Psoas muscle (tissue), 8 donors: ENCODE results near the gene TUFM. TPM values are rescaled to one million over a fixed set of nuclear protein-coding genes. Genes with fewer than 3 reads are reported as not detected.

Source experiments
- ATAC-seq, 4 donors: fragments of 200-7000 bp; cut with Tn5 transposase; one replicate each; pipeline ENCODE4 v1.9.1; 2020; ENCODE audit warnings: moderate library complexity in 3 of 4, mild to moderate bottlenecking in 2 of 4
- DNase-seq, 2 donors: peaks; one replicate each; pipeline ENCODE4 v3.0.0-alpha.2; 2020
- H3K27ac ChIP-seq: fragments of 200-600 bp; one replicate; pipeline ENCODE4 v1.8.0; 2022
- H3K27me3 ChIP-seq, 3 donors: fragments of 200-600 bp in 1 of 3; one replicate each; pipeline versions ENCODE4 v1.6.1 to v1.8.0; 2013 to 2022; ENCODE audit warnings: low read length in 2 of 3, mild to moderate bottlenecking in 2 of 3, moderate library complexity in 1 of 3; ENCODE audit not compliant: insufficient read depth in 3 of 3
- H3K36me3 ChIP-seq, 2 donors: fragments of 200-600 bp in 1 of 2; one replicate each; pipeline versions ENCODE4 v1.6.1 to v1.8.0; 2013 to 2022; ENCODE audit warnings: low read depth in 1 of 2, mild to moderate bottlenecking in 1 of 2, moderate library complexity in 1 of 2; ENCODE audit not compliant: insufficient read depth in 1 of 2
- H3K4me1 ChIP-seq: fragments of 200-600 bp; one replicate; pipeline ENCODE4 v1.8.0; 2022
- H3K4me3 ChIP-seq: fragments of 200-600 bp; one replicate; pipeline ENCODE4 v1.8.0; 2022; ENCODE audit warnings: mild to moderate bottlenecking
- H3K9me3 ChIP-seq: fragments of 200-600 bp; one replicate; pipeline ENCODE4 v1.8.0; 2022
- WGBS, 3 donors: extraction: QIAGEN DNeasy Blood & Tissue Kit; methylation state at CpG; one replicate each; pipeline versions ENCODE4 v1.1.6 to v1.1.7; 2013; 5-methylcytosine and 5-hydroxymethylcytosine counted together
- intact Hi-C, 2 donors: fragments of 100-400 bp; cut with DNase I; formaldehyde crosslinking; loops; one replicate each; pipeline versions ENCODE4 v1.11.0 to v1.14.2; 2022
- long read RNA-seq, 2 donors: library from polyadenylated mRNA; unstranded; transcript quantifications; one replicate each; pipeline ENCODE4 v2.0.0, GENCODE V29; 2021
- polyA plus RNA-seq, 3 donors: library from polyadenylated mRNA; stranded (reverse); fragments of 200-250 nt; gene quantifications; one replicate each; pipeline ENCODE4 v1.2.3, GENCODE V29; 2013
- total RNA-seq, 4 donors: library from RNA; stranded (reverse); fragmentation: NEBNext Ultra II Directional in 2 of 4; extraction: Animal tissue kit (Norgen Biotek cat#: 25700) in 2 of 4; gene quantifications; one replicate each; pipeline versions ENCODE4 v1.2.1 to v1.2.4, GENCODE V29; 2021 to 2023
- TF ChIP-seq, protein P1 (sequence below): fragments of 200-600 bp; IDR thresholded peaks from one replicate; pipeline ENCODE4 v1.8.0; 2022; ENCODE audit warnings: antibody characterized with exemption
- donor health status: healthy with polysubstance abuse.
- donor health status: DM: no; HTN: no; CAD: no; lungs with moderate emphysema.
- donor health status: Bipolar disorder and iron deficiency.
- donor health status: healthy.
- donor health status: DM: yes; HTN: yes; CAD: no.
- donor health status: DM: no; HTN: no; CAD: no.
- donor health status: DM: no; HTN: no; CAD: no.
- donor health status: DM: yes; HTN: yes; CAD: no.

TUFM gene
- total RNA-seq = 100 to 1,000 TPM; 155 to 233 (median 187) TPM
- 100 to 1,000 TPM; 211 to 355 (median 240) TPM for polyA plus RNA-seq
- long read RNA-seq, donor 1, transcript TUFM-201 (10 exons, 2,071 nt) = major isoform, 285 of 320 reads
- long read RNA-seq, donor 1, partial matches to known transcripts = 26 of 320 reads
- long read RNA-seq, donor 1, other reads (novel, unspliced or antisense) = 7 of 320 reads
- long read RNA-seq, donor 2, transcript TUFM-201 (10 exons, 2,071 nt) = major isoform, 471 of 526 reads
- long read RNA-seq, donor 2, partial matches to known transcripts = 34 of 526 reads
- long read RNA-seq, donor 2, other reads (novel, unspliced or antisense) = 21 of 526 reads

DNA sequence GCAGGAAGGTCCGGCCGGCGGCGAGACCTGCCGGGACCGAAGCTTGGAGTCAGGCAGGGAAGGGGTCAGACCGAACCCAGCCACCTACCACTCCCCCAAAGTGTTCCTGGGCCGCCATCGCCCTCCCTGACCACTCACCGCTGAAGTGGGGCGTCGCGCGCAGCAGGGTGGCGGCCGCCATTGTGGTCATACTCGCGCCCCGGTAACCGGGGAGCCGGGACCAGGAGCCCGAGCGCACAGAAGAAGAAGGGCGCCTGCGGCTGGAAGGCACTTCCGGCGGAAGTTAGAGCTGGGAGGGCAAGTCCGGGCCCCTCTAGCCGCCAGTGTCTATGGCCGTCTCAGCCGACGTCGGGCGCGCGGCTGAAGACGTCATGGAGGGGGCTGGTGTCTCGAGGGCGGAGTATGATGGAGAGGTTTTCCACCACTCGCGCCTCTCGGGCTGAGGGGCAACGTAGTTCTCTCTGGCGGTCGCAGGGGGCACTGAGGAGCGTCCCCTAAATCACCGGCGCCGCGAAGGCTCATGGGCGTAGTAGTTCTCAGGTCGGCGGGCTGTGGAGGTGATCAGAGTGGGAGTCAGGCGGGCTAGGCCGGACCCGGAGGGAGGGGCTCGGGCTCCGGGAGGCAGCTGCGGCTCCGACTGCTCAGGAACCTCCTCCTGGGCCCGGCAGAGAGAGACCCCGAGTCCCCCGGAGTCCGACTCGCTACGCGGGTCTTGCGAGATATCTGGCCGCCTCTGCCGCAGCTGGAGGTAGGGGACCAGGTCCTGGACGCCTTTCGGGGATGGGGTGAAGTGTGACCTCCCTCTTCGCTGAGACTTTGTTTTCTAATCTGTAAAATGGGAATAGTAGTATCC lies at the start of gene TUFM:
TSS of gene TUFM (minus strand) at position 269 of the 853 bp plus-strand sequence. CDS start at position 190, 79 bp downstream.
- H3K4me1 ChIP-seq = peaks cover 19% of the 10 kb centered on the region
- WGBS, 3 donors = 0 to 1% (median 0%) methylated on average over 66 to 73 of the region's 73 CpGs
- peaks cover 6 to 48% of the 10 kb centered on the region in 2 donors for H3K36me3 ChIP-seq
- ATAC-seq (peak; percentile 95 to 97 (median 96)), DNase-seq (peak; percentile 98 to 99)
- intact Hi-C loops = loop anchor here in 1 of 2 donors (1.0 to 5.0 kb wide), 3 partner anchors 17 to 101 kb away; partner anchors contain the start of genes ATXN2L and SH2B1
- no peaks in the 10 kb centered on the region for H3K9me3 ChIP-seq
- peak within 1 kb of the TSS; percentile 95 for H3K4me3 ChIP-seq
- no peaks in the 10 kb centered on the region for H3K27me3 ChIP-seq
- H3K27ac ChIP-seq = peak within 1 kb of the TSS; percentile 89
- TF ChIP-seq, protein P1, sequence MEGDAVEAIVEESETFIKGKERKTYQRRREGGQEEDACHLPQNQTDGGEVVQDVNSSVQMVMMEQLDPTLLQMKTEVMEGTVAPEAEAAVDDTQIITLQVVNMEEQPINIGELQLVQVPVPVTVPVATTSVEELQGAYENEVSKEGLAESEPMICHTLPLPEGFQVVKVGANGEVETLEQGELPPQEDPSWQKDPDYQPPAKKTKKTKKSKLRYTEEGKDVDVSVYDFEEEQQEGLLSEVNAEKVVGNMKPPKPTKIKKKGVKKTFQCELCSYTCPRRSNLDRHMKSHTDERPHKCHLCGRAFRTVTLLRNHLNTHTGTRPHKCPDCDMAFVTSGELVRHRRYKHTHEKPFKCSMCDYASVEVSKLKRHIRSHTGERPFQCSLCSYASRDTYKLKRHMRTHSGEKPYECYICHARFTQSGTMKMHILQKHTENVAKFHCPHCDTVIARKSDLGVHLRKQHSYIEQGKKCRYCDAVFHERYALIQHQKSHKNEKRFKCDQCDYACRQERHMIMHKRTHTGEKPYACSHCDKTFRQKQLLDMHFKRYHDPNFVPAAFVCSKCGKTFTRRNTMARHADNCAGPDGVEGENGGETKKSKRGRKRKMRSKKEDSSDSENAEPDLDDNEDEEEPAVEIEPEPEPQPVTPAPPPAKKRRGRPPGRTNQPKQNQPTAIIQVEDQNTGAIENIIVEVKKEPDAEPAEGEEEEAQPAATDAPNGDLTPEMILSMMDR = peak; percentile 66

- Histone ChIP-seq H3K4me3 (no peak overlapping the region), H3K9me3 (no peaks in the 10 kb centered on the region), H3K4me1 (peaks cover 19% of the 10 kb centered on the region), H3K27me3 (no peaks in the 10 kb centered on the region), H3K36me3 (peaks cover 0 to 75% of the 10 kb centered on the region in 2 donors), H3K27ac (no peak overlapping the region)
- WGBS, 3 donors = 84 to 91% (median 88%) methylated on average over 4 of the region's 4 CpGs
- ATAC-seq (no peak), DNase-seq (no peak)
- TF ChIP-seq, protein P1 = no peak
- intact Hi-C loops = loop anchor here in 1 of 2 donors (2.0 kb wide), 1 partner anchor 15 kb away; no protein-coding TSS in a partner anchor
These were observed 49.5 kb upstream of the TUFM start for GRCh38 chr16:28895609-28896008.

GRCh38 chr16:28893291-28893690 lies 47.1 kb upstream of the TUFM start:
- ATAC-seq = no peak

More at GRCh38 chr16:28893291-28893690, 47.1 kb upstream of the TUFM start:
- DNase-seq = no peak
- Histone ChIP-seq H3K36me3 (peaks cover 0 to 70% of the 10 kb centered on the region in 2 donors), H3K4me3 (no peak overlapping the region), H3K9me3 (no peaks in the 10 kb centered on the region), H3K4me1 (peaks cover 17% of the 10 kb centered on the region), H3K27ac (peak overlapping the region; percentile 87), H3K27me3 (no peaks in the 10 kb centered on the region)
- 77 to 93% (median 82%) methylated on average over 4 of the region's 4 CpGs for WGBS, 3 donors
- TF ChIP-seq, protein P1 = no peak
- intact Hi-C loops = no loop called here
